Glutamatergic neuron (in vitro differentiated cells): ENCODE measurements around the gene SDCCAG8. TPM values are rescaled to one million over a fixed set of nuclear protein-coding genes. Genes with fewer than 3 reads are reported as not detected.
A peak's percentile ranks its signal among the peaks of the same experiment; 100 is the strongest.

Source experiments
- DNase-seq: peaks from one replicate; pipeline ENCODE4 v3.0.0; 2022
- H3K27ac Mint-ChIP-seq: one replicate; pipeline ENCODE4 v1.8.0; 2020; ENCODE audit warnings: mild to moderate bottlenecking, mixed read lengths, inconsistent platforms; ENCODE audit not compliant: unreplicated experiment
- H3K27me3 Mint-ChIP-seq: one replicate; pipeline ENCODE4 v1.8.0; 2020; ENCODE audit warnings: mild to moderate bottlenecking, moderate library complexity, mixed read lengths, inconsistent platforms; ENCODE audit not compliant: unreplicated experiment
- H3K36me3 Mint-ChIP-seq: one replicate; pipeline ENCODE4 v1.8.0; 2020; ENCODE audit warnings: mild to moderate bottlenecking, mixed read lengths, inconsistent platforms; ENCODE audit not compliant: unreplicated experiment
- H3K4me1 Mint-ChIP-seq: one replicate; pipeline ENCODE4 v1.8.0; 2020; ENCODE audit warnings: mild to moderate bottlenecking, low read depth, mixed read lengths, inconsistent platforms; ENCODE audit not compliant: unreplicated experiment
- H3K4me3 Mint-ChIP-seq: one replicate; pipeline ENCODE4 v1.8.0; 2020; ENCODE audit warnings: mild to moderate bottlenecking, mixed read lengths, inconsistent platforms; ENCODE audit not compliant: unreplicated experiment
- H3K9me3 Mint-ChIP-seq: one replicate; pipeline ENCODE4 v1.8.0; 2020; ENCODE audit warnings: mild to moderate bottlenecking, moderate library complexity, mixed read lengths, inconsistent platforms; ENCODE audit not compliant: unreplicated experiment
- CTCF ChIP-seq: fragments of 200-600 bp; sonication (generic); IDR thresholded peaks from one replicate; pipeline ENCODE4 v1.5.0; 2021; ENCODE audit not compliant: partially characterized antibody, unreplicated experiment
- total RNA-seq: library from RNA; stranded (reverse); fragmentation: NEBNext Ultra II Directional; extraction: Animal tissue kit (Norgen Biotek cat#: 25700); gene quantifications from one replicate; pipeline ENCODE4 v1.2.1, GENCODE V29; 2021; ENCODE audit not compliant: unreplicated experiment

The SDCCAG8 gene
- total RNA-seq, 1 donor from 2014 or later = 52.8 TPM

- Mint-ChIP-seq H3K27ac (peak overlapping the region; percentile 49), H3K4me3 (no peak overlapping the region), H3K4me1 (peaks cover 14% of the 10 kb centered on the region), H3K9me3 (no peaks in the 10 kb centered on the region), H3K27me3 (no peaks in the 10 kb centered on the region), H3K36me3 (peaks cover 14% of the 10 kb centered on the region)
- TF ChIP-seq CTCF = no peak
- DNase-seq = no peak
Measured at GRCh38 chr1:243379208-243379607, 123.4 kb downstream of the SDCCAG8 start.

GRCh38 chr1:243379706-243380105, 123.9 kb downstream of the SDCCAG8 start:
- peaks cover 10% of the 10 kb centered on the region for H3K36me3 Mint-ChIP-seq
- H3K9me3 Mint-ChIP-seq = no peaks in the 10 kb centered on the region
- no peak overlapping the region for H3K27ac Mint-ChIP-seq
- H3K4me3 Mint-ChIP-seq = no peak overlapping the region
- no peaks in the 10 kb centered on the region for H3K27me3 Mint-ChIP-seq
- DNase-seq = no peak
- peaks cover 14% of the 10 kb centered on the region for H3K4me1 Mint-ChIP-seq
- TF ChIP-seq CTCF = no peak

GRCh38 chr1:243388276-243388675, 132.4 kb downstream of the SDCCAG8 start:
- Mint-ChIP-seq H3K36me3 (no peaks in the 10 kb centered on the region), H3K27me3 (peaks cover 2% of the 10 kb centered on the region), H3K4me1 (peaks cover 15% of the 10 kb centered on the region), H3K4me3 (no peak overlapping the region), H3K27ac (no peak overlapping the region), H3K9me3 (peaks cover 2% of the 10 kb centered on the region)
- no peak for TF ChIP-seq CTCF
- DNase-seq = no peak

DNA sequence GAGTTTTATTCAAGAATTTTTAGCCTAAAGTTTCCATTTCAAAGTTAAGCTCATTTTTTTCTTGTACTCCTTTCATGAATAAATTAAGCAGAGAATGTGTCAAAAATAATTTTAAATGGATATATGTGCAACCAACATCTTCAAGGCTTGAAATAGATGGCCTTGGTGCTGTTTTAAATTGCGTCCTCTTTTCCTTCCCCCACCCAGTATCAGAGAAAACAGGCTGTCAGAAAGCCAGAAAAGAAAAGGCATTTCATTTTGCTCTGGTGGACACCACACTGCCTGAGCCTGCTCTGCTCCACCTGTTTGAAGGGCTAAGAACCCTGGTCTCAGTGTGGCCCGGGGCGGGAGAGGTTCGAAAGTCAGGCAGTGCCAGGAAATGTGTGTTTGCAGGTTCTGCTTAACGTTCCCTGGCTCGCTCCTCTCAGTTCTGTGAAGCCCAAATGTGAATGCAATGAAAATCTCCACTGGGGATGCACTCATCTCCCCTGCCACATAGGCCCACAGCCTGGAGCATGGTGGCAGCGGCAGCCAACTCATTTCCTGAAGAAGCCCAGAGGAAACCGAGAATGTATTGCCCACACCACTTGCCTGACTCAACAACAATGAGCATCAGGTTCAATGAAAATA, 134.4 kb downstream of the SDCCAG8 start:
- H3K27ac Mint-ChIP-seq = no peak overlapping the region
- no peak for DNase-seq
- no peaks in the 10 kb centered on the region for H3K36me3 Mint-ChIP-seq
- no peak for TF ChIP-seq CTCF
- H3K4me1 Mint-ChIP-seq = peaks cover 24% of the 10 kb centered on the region
- peaks cover 1% of the 10 kb centered on the region for H3K9me3 Mint-ChIP-seq
- peaks cover 2% of the 10 kb centered on the region for H3K27me3 Mint-ChIP-seq
- H3K4me3 Mint-ChIP-seq = no peak overlapping the region

DNA sequence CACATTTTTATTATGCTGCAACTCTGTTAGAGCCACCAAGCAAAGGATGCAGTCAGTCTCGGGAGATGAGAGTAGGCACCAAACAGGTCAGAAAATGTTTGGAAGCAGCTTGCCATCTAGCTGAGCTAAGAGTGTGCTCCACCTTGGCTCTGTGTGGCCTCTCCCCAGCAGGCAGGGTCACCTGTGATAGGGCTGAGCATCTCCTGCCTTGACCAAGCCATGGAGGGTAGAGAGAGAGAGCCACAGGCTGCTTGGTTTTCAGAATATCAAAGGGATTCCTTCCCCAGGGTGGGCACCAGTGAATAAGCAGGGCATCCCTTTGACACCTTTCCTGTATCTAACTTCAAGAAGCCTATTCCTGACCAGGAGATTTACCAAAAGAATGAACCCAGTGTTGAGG, 135.5 kb downstream of the SDCCAG8 start:
- Mint-ChIP-seq H3K27ac (no peak overlapping the region), H3K36me3 (no peaks in the 10 kb centered on the region), H3K27me3 (peaks cover 2% of the 10 kb centered on the region)

More for the DNA sequence above, 135.5 kb downstream of the SDCCAG8 start:
- no peak for DNase-seq
- Mint-ChIP-seq H3K4me3 (no peak overlapping the region), H3K4me1 (peaks cover 24% of the 10 kb centered on the region), H3K9me3 (no peaks in the 10 kb centered on the region)
- no peak for TF ChIP-seq CTCF
